Right atrium auricular region (tissue), 2 donors: ENCODE measurements around the gene PACSIN2. TPM values are rescaled to one million over a fixed set of nuclear protein-coding genes. Genes with fewer than 3 reads are reported as not detected.

Experiments
- DNase-seq: peaks from one replicate; pipeline ENCODE4 v3.0.0-alpha.2; 2019; ENCODE audit warnings: low spot score
- H3K27ac ChIP-seq, 2 donors: fragments of 200-600 bp; sonication (generic); 1 replicate in 1 of 2; 2 replicates in 1 of 2; pipeline ENCODE4 v1.5.1; 2016 to 2019
- H3K27me3 ChIP-seq, 2 donors: fragments of 200-600 bp; sonication (generic); one replicate each; pipeline versions ENCODE4 v1.5.1 to v1.6.0; 2017 to 2019
- H3K36me3 ChIP-seq: fragments of 200-600 bp; sonication (generic); one replicate; pipeline ENCODE4 v1.5.1; 2016
- H3K4me1 ChIP-seq, 2 donors: fragments of 200-600 bp; sonication (generic); one replicate each; pipeline versions ENCODE4 v1.5.1 to v1.6.0; 2017 to 2019
- H3K4me3 ChIP-seq, 2 donors: fragments of 200-600 bp; sonication (generic); 1 replicate in 1 of 2; 2 replicates in 1 of 2; pipeline ENCODE4 v1.5.1; 2017 to 2019; ENCODE audit warnings: mild to moderate bottlenecking in 1 of 2, moderate library complexity in 1 of 2
- H3K9me3 ChIP-seq, 2 donors: fragments of 200-600 bp; sonication (generic); one replicate each; pipeline ENCODE4 v1.5.1; 2019
- total RNA-seq, 2 donors: library from RNA; depleted of rRNA; stranded (reverse); fragments of >200 nt; gene quantifications; one replicate each; pipeline ENCODE4 v1.1.0, GENCODE V29; 2016
- TF ChIP-seq, protein P1 (sequence below), 2 donors: fragments of 200-600 bp; sonication (generic); IDR thresholded peaks; one replicate each; pipeline ENCODE4 v1.5.1; 2019; ENCODE audit warnings: antibody characterized with exemption in 2 of 2

PACSIN2 gene
- total RNA-seq, 2 donors from 2014 or later, result 66.3 to 89.8 TPM

DNA sequence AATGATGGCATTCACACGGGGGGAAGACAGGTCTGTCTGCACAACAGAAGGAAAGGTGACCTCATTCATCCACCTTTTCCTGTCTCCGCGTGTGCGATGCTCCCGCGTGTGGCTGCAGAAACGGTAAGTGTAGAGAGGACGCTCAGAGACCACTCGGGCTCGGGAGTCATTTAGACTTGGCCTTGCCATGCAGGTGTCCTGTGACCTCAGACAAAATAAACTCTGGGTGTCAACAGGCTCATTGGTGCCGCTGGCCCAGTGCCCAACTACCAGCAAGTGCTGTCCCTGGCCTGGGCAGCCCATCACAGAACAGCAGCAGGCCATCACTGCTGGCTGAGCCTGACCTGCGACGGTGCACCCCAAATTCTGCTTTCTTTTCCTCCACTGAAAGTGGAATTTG lies 109.7 kb downstream of the PACSIN2 start:
- Histone ChIP-seq H3K27ac (peak overlapping the region; percentile 74 to 87), H3K4me3 (no peak overlapping the region), H3K27me3 (no peaks in the 10 kb centered on the region), H3K9me3 (no peaks in the 10 kb centered on the region), H3K36me3 (no peaks in the 10 kb centered on the region), H3K4me1 (peaks cover 0 to 91% of the 10 kb centered on the region in 2 donors)
- TF ChIP-seq, protein P1, sequence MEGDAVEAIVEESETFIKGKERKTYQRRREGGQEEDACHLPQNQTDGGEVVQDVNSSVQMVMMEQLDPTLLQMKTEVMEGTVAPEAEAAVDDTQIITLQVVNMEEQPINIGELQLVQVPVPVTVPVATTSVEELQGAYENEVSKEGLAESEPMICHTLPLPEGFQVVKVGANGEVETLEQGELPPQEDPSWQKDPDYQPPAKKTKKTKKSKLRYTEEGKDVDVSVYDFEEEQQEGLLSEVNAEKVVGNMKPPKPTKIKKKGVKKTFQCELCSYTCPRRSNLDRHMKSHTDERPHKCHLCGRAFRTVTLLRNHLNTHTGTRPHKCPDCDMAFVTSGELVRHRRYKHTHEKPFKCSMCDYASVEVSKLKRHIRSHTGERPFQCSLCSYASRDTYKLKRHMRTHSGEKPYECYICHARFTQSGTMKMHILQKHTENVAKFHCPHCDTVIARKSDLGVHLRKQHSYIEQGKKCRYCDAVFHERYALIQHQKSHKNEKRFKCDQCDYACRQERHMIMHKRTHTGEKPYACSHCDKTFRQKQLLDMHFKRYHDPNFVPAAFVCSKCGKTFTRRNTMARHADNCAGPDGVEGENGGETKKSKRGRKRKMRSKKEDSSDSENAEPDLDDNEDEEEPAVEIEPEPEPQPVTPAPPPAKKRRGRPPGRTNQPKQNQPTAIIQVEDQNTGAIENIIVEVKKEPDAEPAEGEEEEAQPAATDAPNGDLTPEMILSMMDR (IDR thresholded peaks at IDR 0.05), result no peak
- no peak for DNase-seq

DNA sequence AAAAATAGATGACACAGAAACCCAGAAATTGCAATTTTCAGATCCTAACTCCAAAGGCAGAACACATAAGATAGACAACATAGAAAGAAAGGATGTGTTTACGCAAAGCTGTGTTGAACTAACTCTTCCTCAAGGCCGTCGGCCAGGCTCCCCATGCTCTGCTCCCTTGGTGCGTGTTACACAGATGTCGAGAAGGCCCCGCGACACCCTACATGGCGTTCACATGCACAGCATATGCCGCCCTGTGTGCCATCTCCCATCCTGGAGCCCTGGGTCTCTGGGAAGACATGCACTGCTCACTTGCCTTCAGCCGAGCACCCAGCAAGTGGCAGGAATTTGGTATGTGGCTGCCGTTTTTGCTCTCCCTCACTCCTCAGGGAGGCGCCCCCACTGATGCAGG lies 110.9 kb downstream of the PACSIN2 start:
- no peak overlapping the region for H3K4me3 ChIP-seq
- TF ChIP-seq, protein P1 (IDR thresholded peaks at IDR 0.05), result no peak
- DNase-seq, result no peak
- peaks cover 0 to 83% of the 10 kb centered on the region in 2 donors for H3K4me1 ChIP-seq
- H3K27ac ChIP-seq, result peak overlapping the region in 1 of 2 donors; percentile 87
- H3K27me3 ChIP-seq, result no peaks in the 10 kb centered on the region
- no peaks in the 10 kb centered on the region for H3K9me3 ChIP-seq
- no peaks in the 10 kb centered on the region for H3K36me3 ChIP-seq

DNA sequence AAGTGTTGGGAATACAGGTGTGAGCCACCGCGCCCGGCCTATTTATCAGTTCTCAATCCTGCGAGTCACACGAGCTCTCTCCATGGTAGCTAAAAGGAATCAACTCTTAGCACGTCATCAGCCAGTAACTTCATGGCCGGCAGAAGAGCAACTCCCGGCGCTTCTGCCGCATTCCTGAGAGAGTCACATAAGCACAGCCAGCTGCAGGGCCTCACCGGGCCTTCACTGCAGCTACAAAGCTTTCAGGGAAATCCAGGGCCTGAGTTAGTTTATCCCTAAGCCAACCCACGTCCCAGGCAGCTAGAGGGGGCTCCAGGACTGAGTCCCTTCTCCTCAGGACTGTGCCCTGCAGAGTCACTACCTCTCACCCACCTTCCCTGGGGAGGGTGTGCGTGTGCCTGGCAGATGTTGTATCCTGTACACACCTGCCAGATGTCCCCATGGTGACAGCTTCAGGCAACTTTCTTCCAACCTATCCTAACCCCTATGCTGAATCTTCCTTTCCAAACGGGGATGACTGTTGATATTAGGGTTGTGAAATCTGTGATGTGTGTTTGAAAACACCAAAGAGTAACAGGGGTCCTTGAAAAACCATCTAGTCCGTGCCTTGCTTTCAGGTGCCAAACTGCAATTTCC lies 112.0 kb downstream of the PACSIN2 start:
- TF ChIP-seq, protein P1 (IDR thresholded peaks at IDR 0.05), result peak in 1 of 2 donors; percentile 43
- H3K4me3 ChIP-seq, result no peak overlapping the region
- DNase-seq, result no peak
- no peaks in the 10 kb centered on the region for H3K9me3 ChIP-seq
- peaks cover 0 to 83% of the 10 kb centered on the region in 2 donors for H3K4me1 ChIP-seq
- H3K36me3 ChIP-seq, result no peaks in the 10 kb centered on the region
- no peaks in the 10 kb centered on the region for H3K27me3 ChIP-seq
- H3K27ac ChIP-seq, result peak overlapping the region; percentile 82 to 88

DNA sequence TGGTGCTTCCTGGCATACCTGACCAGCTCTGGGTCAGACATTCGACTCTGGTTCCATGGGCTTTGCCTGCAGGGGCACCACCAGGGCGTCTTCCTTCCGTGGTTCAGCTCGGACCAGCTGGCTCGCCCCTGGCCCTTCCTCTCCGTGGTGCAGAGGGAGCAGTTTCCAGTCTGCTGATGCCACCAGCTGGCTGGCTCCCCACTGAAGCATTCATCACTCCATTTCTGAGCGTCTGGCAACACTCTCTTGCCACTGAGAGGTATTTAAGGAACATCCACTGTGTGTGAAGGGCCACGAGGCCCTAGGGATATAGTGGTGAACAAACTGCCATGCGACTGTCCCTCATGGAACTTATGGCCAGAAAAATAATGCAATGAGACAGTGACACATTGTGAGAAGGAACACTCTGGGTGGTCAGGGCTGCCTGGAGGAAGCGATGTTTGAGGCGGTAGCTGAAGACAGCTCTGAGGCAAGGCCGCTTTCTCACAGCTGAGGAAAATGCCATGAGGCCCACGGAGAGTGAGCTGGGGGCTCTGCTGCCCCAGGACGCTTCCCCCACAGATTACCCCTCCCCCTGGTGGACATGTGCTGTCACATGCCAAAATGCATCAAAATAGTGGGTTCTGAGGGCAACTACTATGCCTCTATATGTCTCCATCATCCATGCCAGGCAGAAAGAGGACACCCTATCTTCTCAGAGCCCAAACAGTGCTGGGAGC lies 113.0 kb downstream of the PACSIN2 start:
- no peaks in the 10 kb centered on the region for H3K27me3 ChIP-seq
- H3K27ac ChIP-seq, result peak overlapping the region; percentile 82 to 88
- H3K4me1 ChIP-seq, result peaks cover 0 to 80% of the 10 kb centered on the region in 2 donors
- no peaks in the 10 kb centered on the region for H3K36me3 ChIP-seq
- no peaks in the 10 kb centered on the region for H3K9me3 ChIP-seq
- DNase-seq, result no peak
- H3K4me3 ChIP-seq, result no peak overlapping the region
- TF ChIP-seq, protein P1 (IDR thresholded peaks at IDR 0.05), result no peak

DNA sequence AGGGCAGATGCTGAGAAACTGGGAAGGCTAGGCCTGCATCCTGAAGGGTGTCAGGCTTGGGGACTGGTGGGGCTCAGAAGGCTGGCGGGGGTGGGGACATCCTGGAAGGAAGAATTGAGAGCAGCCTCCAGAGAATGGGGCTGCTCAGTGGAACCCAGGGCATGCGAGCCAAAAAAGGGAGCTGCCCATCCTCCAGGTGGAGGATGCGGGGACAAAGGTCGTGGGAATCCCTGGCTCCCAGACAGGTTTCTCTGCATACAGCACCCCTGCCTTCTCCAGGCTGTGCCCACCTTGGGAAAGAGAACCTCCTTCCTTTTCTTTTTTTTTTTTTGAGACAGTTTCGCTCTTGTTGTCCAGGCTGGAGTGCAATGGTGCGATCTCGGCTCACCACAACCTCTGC lies 117.0 kb downstream of the PACSIN2 start:
- no peak for DNase-seq
- Histone ChIP-seq H3K27me3 (no peaks in the 10 kb centered on the region), H3K4me1 (peaks cover 0 to 83% of the 10 kb centered on the region in 2 donors), H3K36me3 (peaks cover 5% of the 10 kb centered on the region), H3K9me3 (no peaks in the 10 kb centered on the region), H3K27ac (peak overlapping the region; percentile 24 to 44), H3K4me3 (no peak overlapping the region)
- TF ChIP-seq, protein P1 (IDR thresholded peaks at IDR 0.05), result no peak
